ENCODE data around the gene OR52E5.

OR52E5 gene

GRCh38 chr11:5892908-5893307 is at the start of gene OR52E5:
OR52E5 (plus strand) TSS chr11:5893208; CDS start chr11:5900777, 7,569 bp downstream.
- DNase-seq (ENCODE audit: low read depth in 2 of 2): no peak

DNA sequence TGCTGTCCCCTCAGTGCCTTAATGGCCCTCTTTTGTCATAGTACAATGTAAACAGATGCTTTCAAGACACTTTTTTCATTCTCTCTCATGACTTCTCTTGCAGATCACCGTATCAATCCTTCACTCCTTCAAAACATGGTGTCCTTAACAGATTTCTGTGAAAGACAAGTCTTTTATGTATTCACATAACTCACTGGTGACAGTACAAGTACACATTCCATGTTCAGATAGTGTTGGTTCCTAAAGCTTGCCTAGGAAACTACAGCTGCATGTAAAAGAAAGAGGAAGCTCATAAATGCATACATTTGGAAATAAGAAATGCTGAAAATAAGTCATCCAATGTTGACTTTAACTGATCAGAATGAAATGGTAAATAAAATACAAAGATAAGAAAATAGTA is 46.3 kb upstream of the OR52E5 start:
- DNase-seq (ENCODE audit: low read depth in 2 of 2): no peak

DNA sequence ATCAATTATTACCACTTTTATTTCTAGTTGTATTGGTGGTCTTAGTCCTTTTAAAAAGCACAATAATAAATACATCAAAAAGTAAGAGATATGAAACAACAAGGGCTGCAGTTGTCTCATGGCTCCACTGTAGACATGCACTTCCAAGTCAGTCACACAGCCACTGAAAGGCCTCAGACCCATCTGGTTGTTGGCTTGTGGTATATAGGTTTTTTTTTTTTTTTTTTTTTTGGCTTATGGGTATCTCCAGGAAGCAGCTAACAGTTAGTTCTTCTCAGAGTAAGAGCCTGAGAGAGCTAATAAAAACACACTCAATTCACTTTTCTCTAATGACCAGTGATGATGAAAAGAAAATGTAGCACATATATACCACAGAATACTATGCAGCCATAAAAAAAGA is 45.3 kb upstream of the OR52E5 start:
- DNase-seq (ENCODE audit: low read depth in 2 of 2): no peak

DNA sequence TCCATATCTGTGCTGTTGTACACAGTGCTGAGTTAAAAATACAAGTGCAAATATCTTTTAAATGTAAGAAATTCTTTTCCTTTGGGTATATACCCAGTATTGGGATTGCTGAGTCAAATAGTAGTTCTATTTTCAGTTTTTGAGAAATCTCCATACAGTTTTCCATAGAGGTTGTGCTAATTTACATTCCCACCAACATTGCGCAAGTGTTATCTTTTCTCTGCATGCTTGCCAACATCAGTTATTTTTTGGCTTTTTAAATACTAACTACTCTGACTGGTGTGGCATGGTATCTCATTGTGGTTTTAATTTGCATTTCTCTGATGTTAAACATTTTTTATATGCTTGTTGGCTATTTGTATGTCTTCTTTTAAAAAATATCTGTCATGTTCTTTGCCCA is 42.0 kb upstream of the OR52E5 start:
- no peak for DNase-seq (ENCODE audit: low read depth in 2 of 2)

GRCh38 chr11:5857590-5857989 is 35.4 kb upstream of the OR52E5 start, which contains the start of gene OR52E8:
OR52E8 (minus strand) TSS chr11:5857690; CDS start chr11:5857690, 0 bp downstream.
- DNase-seq (ENCODE audit: low read depth in 2 of 2): no peak

- DNase-seq (ENCODE audit: low read depth in 2 of 2): no peak
Measured at GRCh38 chr11:5865826-5866225, 27.2 kb upstream of the OR52E5 start.

DNA sequence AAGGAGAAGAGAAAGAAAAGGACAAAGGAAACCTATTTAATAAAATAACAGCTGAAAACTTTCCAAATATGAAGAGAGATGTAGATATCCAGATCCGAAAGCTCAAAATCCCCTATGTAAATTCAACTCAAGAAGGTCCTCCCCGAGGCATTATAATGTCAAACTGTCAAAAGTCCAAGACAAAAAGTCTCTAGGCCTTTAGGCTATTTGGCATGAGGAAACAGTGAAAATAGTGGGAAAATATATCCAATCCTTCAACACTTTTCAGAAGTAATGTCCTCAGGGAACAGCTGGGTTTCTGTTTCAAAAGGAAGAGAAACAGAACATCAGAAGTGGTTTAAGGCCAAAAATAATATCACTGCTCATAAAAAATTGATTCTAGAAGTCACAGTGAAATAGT is 14.4 kb upstream of the OR52E5 start:
- no peak for DNase-seq (ENCODE audit: low read depth in 2 of 2)

DNA sequence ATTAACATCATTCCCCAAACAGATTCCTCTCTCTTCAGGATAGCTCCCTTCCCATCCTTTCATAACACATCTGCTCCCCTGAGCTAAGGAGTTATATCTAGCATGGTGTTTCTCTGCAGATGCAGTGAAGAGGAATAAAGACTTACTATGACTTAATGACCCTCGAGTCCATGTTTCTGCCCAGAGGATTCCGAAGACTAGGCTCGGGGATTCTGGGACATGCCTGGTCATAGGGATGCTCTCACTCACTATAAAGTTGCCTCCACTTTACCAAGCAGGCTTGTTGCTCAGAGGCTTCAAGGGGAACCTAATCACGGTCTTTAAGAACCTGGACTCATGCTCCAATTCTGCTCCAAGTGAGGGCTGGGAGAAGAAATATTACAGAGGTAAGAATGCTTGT is 12.7 kb upstream of the OR52E5 start, which contains the start of gene OR52E4:
Gene OR52E4 (plus strand): TSS at position 301 of the 400 bp plus-strand sequence. CDS start 3,664 bp downstream, outside the sequence.
- DNase-seq (ENCODE audit: low read depth in 2 of 2): no peak

DNA sequence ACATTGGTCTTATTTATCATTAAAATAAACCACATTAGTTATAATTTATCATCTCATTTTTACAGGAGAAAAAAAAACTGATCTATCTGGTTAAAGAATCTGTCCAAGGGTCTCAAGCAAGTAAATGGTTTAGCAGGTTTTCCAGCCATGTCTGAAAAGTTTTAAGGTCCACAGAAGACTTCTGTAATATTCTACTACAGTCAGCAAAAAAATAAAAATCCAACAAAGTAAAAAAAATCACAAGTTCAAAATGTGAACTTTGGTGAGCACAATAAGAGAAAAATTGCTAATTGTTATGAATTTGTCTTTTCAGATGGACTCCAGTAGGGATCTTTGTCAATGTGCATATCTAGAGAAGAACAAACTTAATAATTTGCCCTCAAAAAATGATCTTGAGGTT is 11.3 kb upstream of the OR52E5 start:
- DNase-seq (ENCODE audit: low read depth in 2 of 2): no peak

- no peak for DNase-seq (ENCODE audit: low read depth in 2 of 2)
Measured at GRCh38 chr11:5887172-5887571, 5.8 kb upstream of the OR52E5 start.

DNA sequence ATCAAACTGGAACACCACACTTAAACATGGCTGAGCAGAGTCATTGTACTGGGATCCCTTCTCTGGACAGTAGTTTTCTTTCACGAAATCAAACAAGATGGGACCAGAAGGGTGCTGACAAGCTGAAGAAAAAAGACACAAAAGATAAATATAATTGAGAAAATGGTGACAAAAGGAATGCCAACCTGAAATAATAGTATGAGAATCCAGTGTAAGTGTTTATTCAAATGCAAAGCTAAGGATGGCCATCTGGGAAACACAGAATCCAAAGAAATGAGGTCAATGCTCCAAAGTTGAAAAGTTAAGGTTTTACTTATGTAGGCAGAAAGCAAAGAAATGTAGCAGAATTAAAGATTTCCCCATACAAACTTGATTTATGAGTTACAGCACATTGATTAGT is 5.3 kb upstream of the OR52E5 start:
- DNase-seq (ENCODE audit: low read depth in 2 of 2): no peak

- DNase-seq (ENCODE audit: low read depth in 2 of 2): no peak
Measured at GRCh38 chr11:5891216-5891800, 1.7 kb upstream of the OR52E5 start.

GRCh38 chr11:5899534-5899933 is 6.5 kb downstream of the OR52E5 start:
- no peak for DNase-seq (ENCODE audit: low read depth in 2 of 2)

DNA sequence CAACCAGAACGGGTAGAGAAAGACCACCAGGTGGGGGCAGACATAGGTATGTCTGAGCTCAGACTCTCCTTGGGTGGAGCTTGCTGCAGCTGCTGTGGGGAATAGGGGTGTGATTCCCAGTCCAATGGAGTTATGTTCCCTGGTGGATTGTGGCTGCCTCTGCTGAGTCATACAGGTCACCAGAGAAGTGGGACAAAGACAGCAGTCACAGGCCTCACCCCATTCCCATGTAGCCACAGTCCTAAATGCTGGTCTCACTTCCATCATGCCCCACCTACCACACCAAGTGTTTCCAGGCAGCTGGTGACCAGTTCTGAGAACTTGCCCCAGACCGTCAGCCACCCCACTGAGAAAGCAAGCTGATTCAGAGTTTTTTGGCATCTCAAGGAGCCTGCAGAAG is 17.5 kb downstream of the OR52E5 start:
- DNase-seq (ENCODE audit: low read depth in 2 of 2): no peak

GRCh38 chr11:5922749-5923426 is 29.9 kb downstream of the OR52E5 start:
- DNase-seq (ENCODE audit: low read depth in 2 of 2): no peak

- no peak for DNase-seq (ENCODE audit: low read depth in 2 of 2)
Measured at GRCh38 chr11:5923427-5923776, 30.4 kb downstream of the OR52E5 start.

GRCh38 chr11:5923794-5924193 is 30.8 kb downstream of the OR52E5 start:
- DNase-seq (ENCODE audit: low read depth in 2 of 2): no peak

- no peak for DNase-seq (ENCODE audit: low read depth in 2 of 2)
Measured at GRCh38 chr11:5928271-5928670, 35.3 kb downstream of the OR52E5 start.

GRCh38 chr11:5928811-5929210 is 35.8 kb downstream of the OR52E5 start:
- DNase-seq (ENCODE audit: low read depth in 2 of 2): no peak

DNA sequence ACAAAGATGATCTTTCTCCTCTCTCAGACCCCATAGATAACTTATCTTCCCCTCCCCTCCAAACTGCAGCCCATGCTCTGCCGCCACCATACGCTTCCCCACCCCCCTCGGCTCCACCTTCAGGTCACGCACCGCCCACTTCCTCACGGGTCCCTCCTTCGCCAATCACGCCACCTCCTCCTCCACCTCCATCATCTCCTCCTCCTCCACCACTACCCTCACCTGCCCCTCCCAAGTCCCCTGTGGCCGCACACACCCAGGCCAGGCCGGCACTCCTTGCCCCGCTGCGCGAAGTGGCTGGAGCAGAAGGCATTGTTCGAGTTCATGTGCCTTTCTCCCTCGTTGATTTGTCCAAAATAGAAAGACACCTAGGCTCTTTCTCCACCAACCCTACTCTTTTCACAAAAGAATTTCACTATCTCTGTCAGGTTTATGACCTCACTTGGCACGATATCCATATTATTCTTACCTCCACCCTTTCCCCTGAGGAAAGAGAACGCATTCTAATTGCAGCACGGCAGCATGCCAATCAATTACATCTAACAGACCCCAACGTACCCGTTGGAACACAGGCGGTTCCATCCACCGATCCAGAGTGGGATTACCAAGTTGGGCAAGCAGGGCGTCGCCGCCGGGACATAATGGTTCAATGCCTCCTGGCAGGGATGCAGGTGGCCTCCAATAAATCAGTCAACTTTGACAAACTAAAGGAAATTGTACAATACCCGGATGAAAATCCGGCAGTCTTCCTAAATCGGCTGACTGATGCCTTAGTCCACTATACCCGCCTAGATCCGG is 36.8 kb downstream of the OR52E5 start:
- no peak for DNase-seq (ENCODE audit: low read depth in 2 of 2)

DNA sequence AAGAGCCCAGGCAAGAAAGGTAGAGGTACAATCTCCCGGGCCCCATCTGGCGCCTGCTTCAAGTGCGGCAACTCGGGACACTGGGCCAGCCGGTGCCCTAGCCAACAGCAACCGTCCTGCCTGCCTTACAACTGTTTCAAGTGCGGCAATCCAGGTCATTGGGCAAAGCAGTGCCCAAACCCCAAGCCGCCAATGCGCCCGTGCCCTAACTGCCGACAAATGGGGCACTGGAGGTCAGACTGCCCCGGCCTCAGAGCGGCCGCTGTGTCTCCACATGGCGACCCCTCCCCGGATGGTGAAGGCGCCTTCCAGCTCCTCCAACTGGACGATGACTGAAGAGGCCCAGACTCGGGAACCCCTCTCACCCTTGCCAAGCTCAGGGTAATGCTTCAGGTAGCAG is 37.6 kb downstream of the OR52E5 start:
- DNase-seq (ENCODE audit: low read depth in 2 of 2): no peak

DNA sequence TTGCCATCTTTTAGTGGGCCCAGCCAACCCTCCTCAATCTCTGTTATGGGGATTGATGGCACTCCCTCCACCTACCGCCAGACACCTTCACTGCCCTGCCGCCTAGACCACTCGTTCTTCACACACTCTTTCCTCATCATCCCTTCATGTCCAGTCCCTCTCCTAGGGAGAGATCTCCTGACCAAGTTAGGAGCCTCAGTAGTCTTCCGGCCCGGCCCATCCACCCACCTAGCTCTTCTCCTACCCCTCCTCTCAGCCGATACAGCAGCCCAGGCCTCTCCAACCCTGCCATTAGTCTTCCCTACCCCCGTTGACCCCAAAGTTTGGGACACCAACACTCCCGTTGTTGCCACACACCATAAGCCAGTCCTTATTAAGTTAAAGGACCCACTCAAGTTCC is 38.1 kb downstream of the OR52E5 start:
- DNase-seq (ENCODE audit: low read depth in 2 of 2): no peak

DNA sequence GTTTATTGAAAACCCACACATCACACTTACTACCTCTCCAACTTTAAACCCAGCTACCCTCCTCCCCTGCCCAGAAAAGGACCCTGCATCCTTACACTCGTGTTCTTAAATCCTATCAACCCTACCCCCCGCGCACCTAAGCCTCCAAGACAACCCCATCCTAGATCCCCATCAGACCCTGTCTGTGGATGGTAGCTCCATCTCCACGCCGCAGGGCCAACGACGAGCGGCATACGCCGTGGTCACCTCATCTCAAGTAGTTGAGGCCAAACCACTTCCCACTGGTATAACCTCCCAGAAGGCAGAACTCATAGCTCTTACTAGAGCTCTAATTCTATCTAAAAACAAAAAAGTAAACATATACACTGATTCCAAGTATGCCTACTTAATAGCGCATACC is 39.7 kb downstream of the OR52E5 start:
- no peak for DNase-seq (ENCODE audit: low read depth in 2 of 2)
